ENCODE measurements around the gene NUP93. TPM values are rescaled to one million over a fixed set of nuclear protein-coding genes. Genes with fewer than 3 reads are reported as not detected.
"Not testable (repeated sequence)": the region's sequence is repeated elsewhere in the genome, so short reads cannot be mapped to it uniquely, and the experiment has no call there.

The NUP93 gene
- total RNA-seq, 1 donor from 2014 or later: 13.2 TPM

DNA sequence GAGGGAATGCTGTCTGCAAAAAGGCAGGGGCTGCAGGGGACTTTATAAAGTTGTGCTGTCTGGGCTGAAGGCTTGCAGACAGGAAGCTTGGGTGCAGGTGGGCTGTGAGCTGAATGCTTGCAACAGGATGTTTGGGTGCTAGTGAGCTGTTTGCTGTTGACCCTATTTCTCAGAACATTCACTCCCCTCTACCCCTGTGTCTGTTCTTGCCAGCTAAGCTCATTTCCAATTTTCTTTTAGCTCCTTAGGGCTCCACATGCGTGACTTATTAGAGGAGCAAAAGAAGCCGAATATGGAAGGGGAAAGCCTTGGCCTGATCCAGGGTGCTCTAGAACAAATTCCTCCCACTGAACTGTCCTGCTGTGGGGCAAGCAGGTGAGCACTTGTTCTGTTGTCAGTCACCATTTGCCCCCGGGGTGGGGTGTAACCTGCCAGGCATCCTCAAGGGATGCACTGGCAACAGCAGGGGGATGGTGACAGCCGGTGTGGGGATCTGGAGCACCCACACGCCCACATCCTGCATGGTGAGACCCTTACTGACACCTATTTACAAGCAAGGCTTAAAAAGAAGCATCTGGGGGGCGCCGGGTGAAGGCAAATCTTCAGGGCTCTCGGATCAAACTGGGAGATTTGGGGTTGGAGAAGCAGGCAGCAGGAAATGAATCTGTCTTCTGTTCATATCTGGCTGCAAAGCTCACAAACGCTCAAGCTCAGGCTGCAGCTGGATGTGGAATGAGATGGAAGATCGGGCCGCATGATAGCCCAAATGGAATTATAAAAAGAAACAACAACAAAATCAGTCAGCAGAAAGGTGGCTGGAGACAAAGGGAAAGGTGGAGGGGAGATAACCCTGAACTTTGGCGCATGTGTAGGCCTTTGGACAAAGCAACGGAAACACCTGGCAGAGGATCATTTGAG, 21.1 kb upstream of the NUP93 start:
- DNase-seq (ENCODE audit: low spot score) (no peak), ATAC-seq (no peak)

DNA sequence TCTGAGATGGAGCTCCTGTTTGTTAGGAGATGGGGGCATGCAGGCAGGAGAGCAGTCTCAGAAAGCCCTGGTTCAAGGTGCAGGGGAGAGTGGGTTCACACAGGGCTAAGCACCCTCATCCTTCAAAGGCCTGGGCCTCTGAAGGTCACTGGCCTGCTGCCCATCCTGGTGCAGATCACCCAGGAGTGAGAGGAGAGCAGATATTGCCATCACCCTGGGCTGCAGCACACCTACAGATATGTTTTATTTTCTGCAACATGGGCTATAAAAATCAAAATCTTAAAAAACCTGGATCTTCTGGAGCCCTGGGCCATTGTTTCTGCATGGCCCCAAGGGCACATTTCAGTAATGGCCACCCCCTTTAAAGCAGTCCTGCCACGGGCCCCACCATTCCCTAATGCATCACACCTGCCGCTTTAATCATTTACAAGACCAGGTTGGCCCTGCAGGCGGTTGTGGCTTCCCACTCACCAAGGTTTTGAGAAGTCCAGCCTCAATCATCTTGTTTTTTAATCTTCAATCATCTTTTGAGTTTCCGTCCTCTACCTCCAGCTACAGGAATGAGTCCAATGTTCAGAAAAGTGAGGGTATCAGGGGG, 20.4 kb upstream of the NUP93 start:
- ATAC-seq (no peak), DNase-seq (ENCODE audit: low spot score) (no peak)

GRCh38 chr16:56710181-56710737, 19.7 kb upstream of the NUP93 start:
- DNase-seq (ENCODE audit: low spot score) (no peak), ATAC-seq (no peak)

DNA sequence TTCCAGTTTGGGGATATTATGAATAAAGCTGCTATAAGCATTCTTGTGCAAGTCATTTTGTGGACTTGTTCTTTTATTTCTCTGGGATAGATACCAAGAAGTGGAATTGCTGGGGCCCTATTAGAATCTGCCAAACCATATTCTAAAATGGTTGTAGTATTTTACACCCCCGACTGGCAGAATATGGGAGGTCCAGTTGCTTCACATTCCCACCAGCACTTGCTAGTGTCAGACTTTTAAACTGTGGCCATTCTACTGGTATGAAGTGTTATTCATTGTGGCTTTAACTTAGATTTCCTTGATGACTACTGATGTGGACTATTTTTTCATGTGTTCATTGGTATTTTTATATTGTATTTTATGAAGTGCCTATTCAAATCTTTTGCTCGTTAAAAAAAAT, 18.1 kb upstream of the NUP93 start:
- DNase-seq (ENCODE audit: low spot score): no peak
- ATAC-seq: no peak

GRCh38 chr16:56713794-56714193, 16.1 kb upstream of the NUP93 start:
- no peak for DNase-seq (ENCODE audit: low spot score)
- ATAC-seq: no peak

DNA sequence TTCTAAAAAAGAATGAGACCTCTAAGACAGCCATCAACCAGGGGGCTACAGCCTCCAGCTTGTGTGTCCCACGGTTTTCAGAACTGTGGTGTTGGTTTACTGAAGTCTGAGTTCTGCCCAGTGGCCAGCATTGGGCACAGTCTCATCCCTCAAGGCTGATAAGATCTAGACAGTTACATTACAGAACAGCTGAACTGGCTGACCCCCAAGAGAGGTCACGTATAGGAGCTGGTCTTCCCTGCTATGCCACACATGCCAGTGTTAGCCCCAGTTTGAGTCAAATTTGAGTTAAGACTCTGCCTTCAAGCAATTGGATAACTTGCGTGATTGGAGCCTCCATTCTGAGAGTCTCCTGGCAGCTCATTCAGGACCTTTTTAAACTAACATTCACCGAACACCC, 14.8 kb upstream of the NUP93 start:
- DNase-seq (ENCODE audit: low spot score) (no peak), ATAC-seq (no peak)

DNA sequence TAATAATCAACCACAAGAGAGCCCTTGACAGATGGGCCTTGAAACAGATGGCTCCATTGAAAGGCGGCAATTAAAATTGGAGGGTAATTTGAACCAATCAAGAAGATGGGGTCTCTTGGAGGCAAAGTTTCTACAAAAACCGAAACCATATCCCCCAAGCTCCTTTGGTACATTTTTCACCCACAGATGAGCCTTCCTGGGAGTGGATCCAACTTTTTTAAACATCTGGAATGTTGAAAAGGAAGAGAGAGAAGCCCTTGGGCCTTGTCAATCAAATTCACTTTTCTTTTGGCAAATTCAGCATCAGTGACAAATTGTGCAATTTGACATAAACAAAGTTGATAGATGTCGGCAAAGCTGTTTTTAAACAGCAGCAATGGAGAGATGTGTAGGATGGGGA, 13.2 kb upstream of the NUP93 start:
- ATAC-seq: no peak
- no peak for DNase-seq (ENCODE audit: low spot score)

DNA sequence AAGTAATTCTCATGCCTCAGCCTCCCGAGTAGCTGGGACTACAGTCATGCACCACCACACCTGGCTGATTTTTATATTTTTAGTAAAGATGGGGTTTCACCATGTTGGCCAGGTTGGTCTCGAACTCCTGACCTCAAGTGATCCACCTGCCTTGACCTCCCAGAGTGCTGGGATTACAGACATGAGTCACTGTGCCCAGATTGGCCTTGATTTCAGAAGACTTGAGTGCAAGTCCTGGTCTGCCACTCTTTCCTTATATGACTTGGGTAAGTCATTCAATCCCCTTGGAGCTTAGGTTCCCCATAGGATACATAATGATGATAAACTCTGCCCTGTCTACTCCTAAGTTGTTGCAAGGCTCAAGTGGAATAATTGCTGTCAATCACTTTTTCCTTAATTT, 12.4 kb upstream of the NUP93 start:
- not testable (repeated sequence) for DNase-seq (ENCODE audit: low spot score); ATAC-seq

DNA sequence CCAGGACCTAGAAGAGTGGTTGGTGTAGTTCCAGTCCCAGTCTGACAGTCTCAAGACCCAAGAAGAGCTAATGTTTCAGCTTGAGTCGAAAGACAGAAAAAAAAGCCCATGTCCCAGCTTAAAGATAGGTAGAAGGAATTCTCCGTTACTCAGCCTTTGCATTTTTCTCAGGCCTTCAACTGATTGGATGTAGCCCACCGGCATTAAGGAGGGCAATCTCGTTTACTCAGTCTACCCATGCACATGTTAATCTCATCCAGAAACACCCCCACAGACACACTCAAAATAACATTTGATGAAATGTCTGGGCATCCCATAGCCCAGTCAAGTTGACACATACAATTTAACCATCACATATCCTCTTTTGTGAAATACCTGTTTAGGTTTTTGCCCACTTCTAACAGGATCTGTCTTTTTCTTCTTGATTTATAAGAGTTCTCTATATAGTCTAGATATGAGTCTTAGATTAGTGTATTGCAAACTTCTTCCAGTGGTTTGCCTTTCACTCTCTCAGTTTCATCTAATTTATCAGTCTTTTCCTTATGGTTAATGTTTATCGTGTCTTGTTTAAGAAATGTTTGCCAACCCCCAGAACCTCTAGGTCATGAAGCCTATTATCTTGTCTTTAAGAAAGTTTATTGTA, 7.6 kb upstream of the NUP93 start:
- ATAC-seq: no peak
- DNase-seq (ENCODE audit: low spot score): no peak

DNA sequence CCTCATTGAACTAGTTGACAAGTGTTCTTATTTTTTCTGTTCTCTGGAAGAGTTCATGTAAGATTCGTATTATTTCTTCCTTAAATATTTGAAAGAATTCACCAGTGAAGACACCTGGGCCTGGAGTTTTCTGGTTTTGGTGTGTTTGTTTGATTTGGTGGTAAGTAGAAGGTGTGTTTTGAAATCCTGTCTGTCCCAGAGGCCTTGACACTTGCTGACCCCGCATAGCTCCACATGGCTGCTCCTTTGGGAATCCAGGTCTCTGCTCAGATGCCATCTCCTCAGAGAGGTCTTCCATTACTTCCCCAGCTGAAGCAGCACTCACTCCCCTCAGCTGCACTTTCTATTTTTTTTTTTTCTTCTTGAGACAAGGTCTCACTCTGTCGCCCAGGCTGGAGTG, 5.7 kb upstream of the NUP93 start:
- DNase-seq (ENCODE audit: low spot score) (no peak), ATAC-seq (no peak)

DNA sequence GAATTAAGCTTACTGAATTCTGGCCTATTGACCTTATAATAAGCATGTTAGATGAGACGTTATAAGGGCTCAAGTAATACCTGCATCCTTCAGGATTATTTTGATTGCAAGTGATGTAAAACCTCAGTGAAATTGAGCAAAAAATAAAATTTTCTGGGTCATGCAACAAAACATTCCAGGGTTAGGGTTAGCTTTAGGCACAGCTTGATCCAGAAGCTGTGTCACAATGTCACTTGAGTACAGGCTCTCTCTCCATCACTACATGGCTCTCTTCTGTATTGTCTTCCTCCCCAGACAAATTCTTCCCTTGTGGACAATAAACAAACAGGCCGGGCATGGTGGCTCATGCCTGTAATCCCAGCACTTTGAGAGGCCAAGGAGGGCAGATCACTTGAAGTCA, 3.6 kb upstream of the NUP93 start:
- no peak for DNase-seq (ENCODE audit: low spot score)
- ATAC-seq: no peak

DNA sequence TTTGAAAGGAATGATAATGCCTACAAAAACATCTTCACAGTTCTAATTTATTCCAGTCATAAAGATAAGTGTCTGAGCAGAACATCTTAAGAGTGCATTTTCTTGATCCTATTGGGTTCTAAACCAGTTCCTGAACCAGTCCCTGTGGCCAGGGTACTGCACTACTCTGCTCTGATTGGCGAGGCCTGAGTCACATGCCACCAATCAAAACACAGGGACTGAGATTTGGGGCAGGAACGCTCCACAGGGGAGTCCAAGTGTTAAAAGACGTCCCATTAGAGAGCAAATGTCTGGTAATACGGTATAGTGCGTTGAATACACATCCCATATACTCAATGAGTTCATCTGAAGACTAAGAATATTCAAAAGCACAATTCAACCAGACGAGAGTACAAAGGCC, 3.0 kb upstream of the NUP93 start:
- DNase-seq (ENCODE audit: low spot score) (no peak), ATAC-seq (no peak)

DNA sequence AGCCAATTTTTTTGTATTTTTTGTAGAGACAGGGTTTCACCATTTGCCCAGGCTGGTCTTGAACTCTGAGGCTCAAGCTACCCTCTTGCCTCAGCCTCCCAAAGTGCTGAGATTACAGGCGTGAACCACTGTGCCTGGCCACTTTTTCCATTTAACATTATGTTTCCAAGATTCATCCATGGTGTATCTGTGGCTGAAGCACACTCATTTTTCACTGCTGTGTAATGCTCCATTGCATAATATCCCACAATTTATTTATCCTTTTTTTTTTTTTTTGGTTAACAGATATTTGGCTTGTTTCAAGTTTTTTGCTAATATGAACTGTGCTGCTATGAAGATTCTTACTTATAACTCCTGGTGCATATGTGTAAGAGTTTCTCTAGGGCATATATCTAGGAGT, 1.9 kb upstream of the NUP93 start:
- ATAC-seq (no peak), DNase-seq (ENCODE audit: low spot score) (no peak)

DNA sequence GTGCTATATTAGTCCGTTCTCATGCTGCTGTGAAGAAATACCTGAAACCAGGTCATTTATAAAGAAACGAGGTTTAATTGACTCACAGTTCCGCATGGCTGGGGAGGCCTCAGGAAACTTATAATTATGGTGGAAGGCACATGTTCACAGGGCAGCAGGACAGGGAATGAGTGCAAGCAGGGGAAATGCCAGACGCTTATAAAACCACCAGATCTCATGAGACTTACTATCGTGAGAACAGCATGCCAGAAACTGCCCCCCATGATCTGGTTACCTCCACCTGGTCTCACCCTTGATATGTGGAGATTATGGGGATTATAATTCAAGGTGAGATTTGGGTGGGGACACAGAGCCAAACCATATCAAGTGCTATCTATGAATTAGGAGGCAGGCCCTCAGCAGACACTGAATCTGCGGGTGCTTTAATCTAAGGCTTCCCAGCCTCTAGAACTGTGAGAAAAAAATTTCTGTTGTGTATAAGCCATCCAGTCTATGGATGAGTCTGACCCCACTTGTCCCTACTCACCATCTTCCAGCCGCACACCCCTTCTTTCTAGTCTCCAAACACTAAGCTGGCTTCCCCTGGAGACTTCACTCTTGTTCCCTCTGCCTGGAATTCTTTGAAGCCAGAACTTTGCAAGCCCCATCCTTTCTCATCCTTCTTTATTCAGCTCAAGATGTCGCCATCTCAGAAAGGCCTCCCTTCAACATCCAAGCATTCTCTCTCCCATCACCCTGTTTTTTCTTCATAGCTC, 772 bp upstream of the NUP93 start:
- ATAC-seq (peak; percentile 40), DNase-seq (ENCODE audit: low spot score) (no peak)

GRCh38 chr16:56732366-56732765, 2.4 kb downstream of the NUP93 start:
- ATAC-seq: no peak
- no peak for DNase-seq (ENCODE audit: low spot score)

DNA sequence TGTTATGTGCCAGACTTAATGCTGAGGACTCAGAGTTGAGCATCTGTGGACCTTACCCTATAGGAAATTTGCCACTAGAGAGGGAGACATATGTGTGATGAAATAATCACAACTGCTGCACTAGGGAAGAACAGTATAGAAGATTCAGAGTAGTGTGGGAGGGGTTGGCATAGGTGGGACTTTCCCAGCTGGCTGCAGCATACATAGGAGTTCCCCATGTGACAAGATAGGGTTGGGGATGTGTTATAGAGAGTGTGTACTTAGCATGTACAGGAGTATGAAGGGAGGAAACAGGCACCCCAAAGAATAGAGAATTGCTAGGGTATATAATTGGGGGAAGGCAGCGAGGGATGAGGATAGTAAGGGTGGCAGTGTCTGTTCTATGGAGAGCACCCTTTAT, 2.9 kb downstream of the NUP93 start:
- ATAC-seq: no peak
- no peak for DNase-seq (ENCODE audit: low spot score)

- no peak for ATAC-seq
- no peak for DNase-seq (ENCODE audit: low spot score)
These were observed 4.5 kb downstream of the NUP93 start for GRCh38 chr16:56734429-56734828.

DNA sequence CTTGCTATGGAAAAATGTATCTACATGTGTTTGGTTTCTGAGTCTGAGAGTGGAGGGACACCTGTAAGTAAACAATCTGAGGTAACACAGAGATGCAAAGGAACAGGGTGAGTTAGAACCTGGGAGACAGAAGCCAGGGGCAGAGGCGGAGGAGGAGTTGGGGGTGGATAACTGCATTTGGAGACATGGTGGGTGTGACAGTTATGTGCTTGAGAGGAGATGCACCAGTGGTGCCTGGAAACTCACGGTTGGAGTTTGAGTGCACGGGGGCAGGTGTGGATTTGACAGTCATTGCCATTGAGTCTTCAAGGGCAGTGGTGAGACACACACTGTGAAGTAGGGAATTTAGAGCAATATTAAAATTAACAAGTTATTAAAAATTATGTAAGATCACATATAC, 6.5 kb downstream of the NUP93 start:
- no peak for DNase-seq (ENCODE audit: low spot score)
- no peak for ATAC-seq

- no peak for ATAC-seq
- no peak for DNase-seq (ENCODE audit: low spot score)
These were observed 7.6 kb downstream of the NUP93 start for GRCh38 chr16:56737539-56737938.

- ATAC-seq: no peak
- DNase-seq (ENCODE audit: low spot score): no peak
These were observed 8.3 kb downstream of the NUP93 start for GRCh38 chr16:56738221-56738620.

DNA sequence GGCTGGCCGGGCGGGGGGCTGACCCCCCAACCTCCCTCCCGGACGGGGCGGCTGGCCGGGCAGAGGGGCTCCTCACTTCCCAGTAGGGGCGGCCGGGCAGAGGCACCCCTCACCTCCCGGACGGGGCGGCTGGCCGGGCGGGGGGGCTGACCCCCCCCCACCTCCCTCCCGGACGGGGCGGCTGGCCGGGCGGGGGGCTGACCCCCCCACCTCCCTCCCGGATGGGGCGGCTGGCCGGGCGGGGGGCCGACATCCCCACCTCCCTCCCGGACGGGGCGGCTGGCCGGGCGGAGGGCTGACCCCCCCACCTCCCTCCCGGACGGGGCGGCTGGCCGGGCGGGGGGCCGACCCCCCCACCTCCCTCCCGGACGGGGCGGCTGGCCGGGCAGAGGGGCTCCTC, 9.4 kb downstream of the NUP93 start:
- DNase-seq (ENCODE audit: low spot score); ATAC-seq: not testable (repeated sequence)

Data from left lobe of liver (tissue), 2 donors.